Transverse colon (tissue), 4 donors: ENCODE measurements around the gene DPH1. TPM values are rescaled to one million over a fixed set of nuclear protein-coding genes. Genes with fewer than 3 reads are reported as not detected.

Source experiments
- DNase-seq: peaks from one replicate; pipeline ENCODE4 v3.0.0-alpha.2; 2019
- H3K27ac ChIP-seq, 4 donors: fragments of 200-600 bp; sonication (generic); 2 replicates each; pipeline ENCODE4 v1.5.1; 2016 to 2018; ENCODE audit warnings: inconsistent platforms in 4 of 4
- H3K27me3 ChIP-seq: fragments of 200-600 bp; sonication (generic); 2 replicates; pipeline ENCODE4 v1.5.1; 2017; ENCODE audit warnings: inconsistent platforms
- H3K36me3 ChIP-seq, 4 donors: fragments of 200-600 bp; sonication (generic); 2 replicates each; pipeline ENCODE4 v1.5.1; 2017 to 2019; ENCODE audit warnings: inconsistent platforms in 4 of 4
- H3K4me1 ChIP-seq, 4 donors: fragments of 200-600 bp; sonication (generic); 2 replicates each; pipeline ENCODE4 v1.5.1; 2017 to 2020; ENCODE audit warnings: inconsistent platforms in 4 of 4
- H3K4me3 ChIP-seq, 4 donors: fragments of 200-600 bp; sonication (generic); 1 replicate in 1 of 4; 2 replicates in 3 of 4; pipeline versions ENCODE4 v1.5.1 to v1.6.1; 2017 to 2019; ENCODE audit warnings: inconsistent platforms in 4 of 4
- H3K9me3 ChIP-seq, 2 donors: fragments of 200-600 bp; sonication (generic); 2 replicates each; pipeline ENCODE4 v1.5.1; 2017 to 2019; ENCODE audit warnings: inconsistent platforms in 2 of 2
- EP300 ChIP-seq: sonication (generic); formaldehyde crosslinking; IDR thresholded peaks from one replicate; pipeline ENCODE4 v1.6.1; 2017; ENCODE audit warnings: antibody characterized with exemption, low read depth
- POLR2A ChIP-seq: fragments of 450-650 bp; IDR thresholded peaks from one replicate; pipeline ENCODE4 v1.6.1; 2016; ENCODE audit warnings: antibody characterized with exemption, mild to moderate bottlenecking, moderate library complexity
- POLR2AphosphoS5 ChIP-seq, 3 donors: sonication (generic); formaldehyde crosslinking; IDR thresholded peaks; one replicate each; pipeline ENCODE4 v1.6.1; 2016; ENCODE audit warnings: antibody characterized with exemption in 3 of 3
- WGBS, 2 donors: methylation state at CpG; one replicate each; pipeline ENCODE4 v1.1.5; 2018; ENCODE audit warnings: low coverage in 1 of 2; 5-methylcytosine and 5-hydroxymethylcytosine counted together
- in situ Hi-C, 4 donors: fragments of 200-750 bp; cut with MboI; loops; one replicate each; pipeline versions ENCODE4 v1.15.0 to v1.15.1; 2017; ENCODE audit warnings: low sequenced_read_pairs in 3 of 4, low pct_ligation_motif_present in 1 of 4, low pct_unique_long_range_greater_than_20kb in 1 of 4
- intact Hi-C: fragments of 100-400 bp; cut with DNase I; formaldehyde crosslinking; loops from one replicate; pipeline ENCODE4 v1.15.1; 2023; ENCODE audit warnings: low total_unique reads
- total RNA-seq, 4 donors: library from RNA; depleted of rRNA; stranded (reverse); fragments of >200 nt; gene quantifications; one replicate each; pipeline ENCODE4 v1.1.0, GENCODE V29; 2016
- TF ChIP-seq, protein P1 (sequence below), 5 experiments: fragments of 200-600 bp in 3 of 5; fragments of 450-650 bp in 2 of 5; sonication (generic) in 3 of 5; IDR thresholded peaks; 1 replicate in 2 of 5; 2 replicates in 3 of 5; pipeline ENCODE4 v1.5.1; 2016 to 2017; ENCODE audit warnings: antibody characterized with exemption in 5 of 5, inconsistent platforms in 3 of 5, mild to moderate bottlenecking in 2 of 5, moderate library complexity in 1 of 5

The DPH1 gene
- total RNA-seq, 4 donors from 2014 or later: 32.4 to 88.8 (median 58.9) TPM

DNA sequence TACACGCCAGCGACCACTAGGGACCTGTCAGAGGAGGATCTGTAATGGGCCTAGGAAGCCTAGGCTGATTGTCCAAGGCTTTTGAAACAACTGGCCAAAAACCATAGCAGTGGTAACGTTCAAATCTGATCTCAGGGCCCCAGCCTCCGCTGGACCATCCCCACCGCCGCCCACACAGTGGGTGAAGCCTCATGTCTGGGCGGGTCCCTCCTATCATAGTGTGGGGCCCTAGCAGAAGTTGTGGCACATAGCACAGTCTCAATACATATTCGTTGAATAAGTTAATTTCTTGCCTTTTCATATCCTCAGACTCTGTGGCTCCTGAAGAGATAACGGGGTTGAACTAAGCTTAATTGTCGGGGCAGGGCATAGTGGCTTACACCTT is 818 bp downstream of the DPH1 start:
- 20 to 33% methylated on average over 3 to 10 of the region's 10 CpGs for WGBS, 2 donors
- Histone ChIP-seq H3K36me3 (peaks cover 0 to under 1% (median 0%) of the 10 kb centered on the region in 4 donors), H3K27me3 (peaks cover 36% of the 10 kb centered on the region), H3K9me3 (no peaks in the 10 kb centered on the region), H3K4me3 (peak overlapping the region; percentile 71 to 91 (median 82)), H3K4me1 (peaks cover 12 to 26% (median 17%) of the 10 kb centered on the region in 4 donors), H3K27ac (peak overlapping the region; percentile 62 to 86 (median 76))
- TF ChIP-seq, protein P1, sequence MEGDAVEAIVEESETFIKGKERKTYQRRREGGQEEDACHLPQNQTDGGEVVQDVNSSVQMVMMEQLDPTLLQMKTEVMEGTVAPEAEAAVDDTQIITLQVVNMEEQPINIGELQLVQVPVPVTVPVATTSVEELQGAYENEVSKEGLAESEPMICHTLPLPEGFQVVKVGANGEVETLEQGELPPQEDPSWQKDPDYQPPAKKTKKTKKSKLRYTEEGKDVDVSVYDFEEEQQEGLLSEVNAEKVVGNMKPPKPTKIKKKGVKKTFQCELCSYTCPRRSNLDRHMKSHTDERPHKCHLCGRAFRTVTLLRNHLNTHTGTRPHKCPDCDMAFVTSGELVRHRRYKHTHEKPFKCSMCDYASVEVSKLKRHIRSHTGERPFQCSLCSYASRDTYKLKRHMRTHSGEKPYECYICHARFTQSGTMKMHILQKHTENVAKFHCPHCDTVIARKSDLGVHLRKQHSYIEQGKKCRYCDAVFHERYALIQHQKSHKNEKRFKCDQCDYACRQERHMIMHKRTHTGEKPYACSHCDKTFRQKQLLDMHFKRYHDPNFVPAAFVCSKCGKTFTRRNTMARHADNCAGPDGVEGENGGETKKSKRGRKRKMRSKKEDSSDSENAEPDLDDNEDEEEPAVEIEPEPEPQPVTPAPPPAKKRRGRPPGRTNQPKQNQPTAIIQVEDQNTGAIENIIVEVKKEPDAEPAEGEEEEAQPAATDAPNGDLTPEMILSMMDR (IDR thresholded peaks at IDR 0.05): peak; percentile 30 to 52 (median 40)
- no peak for TF ChIP-seq EP300
- no peak for TF ChIP-seq POLR2AphosphoS5 (IDR thresholded peaks at IDR 0.05)
- in situ Hi-C loops: loop anchor here in 3 of 4 donors (25.0 kb wide), 3 partner anchors 318 to 368 kb away; partner anchors contain the start of genes PRPF8 (in 1 of the 3), TLCD2 (in 1 of the 3) and WDR81 (in 1 of the 3)
- peak; percentile 61 for DNase-seq
- intact Hi-C loops: no loop called here

DNA sequence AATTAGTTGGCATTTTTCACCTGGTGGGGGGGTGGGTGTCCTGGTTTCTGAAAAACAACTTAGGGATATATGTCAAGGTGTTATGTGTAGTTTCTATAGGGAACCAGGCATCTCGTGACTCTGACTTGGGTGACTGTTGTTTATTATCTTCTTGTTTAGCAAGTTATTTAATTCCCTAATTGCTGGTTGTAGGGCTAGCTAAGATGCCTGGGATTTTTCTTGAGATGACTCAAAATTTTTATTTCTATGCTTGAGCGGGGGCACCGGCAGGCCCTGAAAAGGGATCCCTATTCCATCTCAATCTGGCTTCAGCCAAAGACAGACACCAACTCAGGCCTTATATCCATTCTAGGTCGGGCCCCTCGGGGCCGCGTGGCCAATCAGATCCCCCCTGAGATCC is 3.2 kb downstream of the DPH1 start:
- Histone ChIP-seq H3K4me1 (peaks cover 7 to 19% (median 15%) of the 10 kb centered on the region in 4 donors), H3K27ac (no peak overlapping the region), H3K4me3 (no peak overlapping the region), H3K36me3 (peaks cover 0 to 9% (median 0%) of the 10 kb centered on the region in 4 donors), H3K27me3 (peaks cover 14% of the 10 kb centered on the region), H3K9me3 (no peaks in the 10 kb centered on the region)
- no peak for TF ChIP-seq POLR2AphosphoS5 (IDR thresholded peaks at IDR 0.05)
- TF ChIP-seq POLR2A: no peak
- TF ChIP-seq, protein P1 (IDR thresholded peaks at IDR 0.05): no peak
- TF ChIP-seq EP300: no peak
- WGBS, 2 donors: 95% methylated on average over 7 of the region's 7 CpGs; no CpG with 5 or more reads in 1 of the 2 donors
- intact Hi-C loops: no loop called here
- in situ Hi-C loops: loop anchor here in 3 of 4 donors (25.0 kb wide), 3 partner anchors 321 to 371 kb away; partner anchors contain the start of genes PRPF8 (in 1 of the 3), TLCD2 (in 1 of the 3) and WDR81 (in 1 of the 3)
- no peak for DNase-seq

DNA sequence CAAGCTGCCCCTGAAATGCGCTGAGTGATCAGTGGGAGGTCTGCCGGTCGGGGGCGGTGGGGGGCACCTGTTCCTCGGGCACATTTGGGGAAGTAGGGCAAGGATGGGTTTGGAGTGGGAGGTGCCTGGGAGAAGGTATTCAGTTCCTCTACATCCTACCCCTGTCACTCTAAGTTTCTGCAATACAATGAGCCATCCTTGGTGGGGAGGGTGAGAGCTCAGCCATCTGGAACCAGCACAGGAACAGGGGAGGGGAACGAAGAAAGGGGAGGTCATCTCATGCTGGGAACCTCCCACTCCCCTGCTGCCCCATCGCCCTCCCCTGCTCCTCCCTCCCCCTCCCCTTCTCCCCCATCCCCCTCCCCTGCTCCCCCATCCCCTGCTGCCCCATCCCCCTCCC is 4.2 kb downstream of the DPH1 start:
- no peak overlapping the region for H3K27ac ChIP-seq
- no peak overlapping the region for H3K4me3 ChIP-seq
- H3K4me1 ChIP-seq: peaks cover 7 to 19% (median 15%) of the 10 kb centered on the region in 4 donors
- no peaks in the 10 kb centered on the region for H3K9me3 ChIP-seq
- H3K36me3 ChIP-seq: peaks cover 0 to 9% (median 0%) of the 10 kb centered on the region in 4 donors
- peaks cover 4% of the 10 kb centered on the region for H3K27me3 ChIP-seq
- in situ Hi-C loops (loop anchor here in 3 of 4 donors (25.0 kb wide), 3 partner anchors 322 to 372 kb away; partner anchors contain the start of genes PRPF8 (in 1 of the 3), TLCD2 (in 1 of the 3) and WDR81 (in 1 of the 3)), intact Hi-C loops (no loop called here)
- no peak for DNase-seq
- TF ChIP-seq, protein P1 (IDR thresholded peaks at IDR 0.05): no peak
- TF ChIP-seq POLR2A: no peak
- no peak for TF ChIP-seq POLR2AphosphoS5 (IDR thresholded peaks at IDR 0.05)
- no peak for TF ChIP-seq EP300
- WGBS, 2 donors: 81% methylated on average over 7 of the region's 7 CpGs; no CpG with 5 or more reads in 1 of the 2 donors

DNA sequence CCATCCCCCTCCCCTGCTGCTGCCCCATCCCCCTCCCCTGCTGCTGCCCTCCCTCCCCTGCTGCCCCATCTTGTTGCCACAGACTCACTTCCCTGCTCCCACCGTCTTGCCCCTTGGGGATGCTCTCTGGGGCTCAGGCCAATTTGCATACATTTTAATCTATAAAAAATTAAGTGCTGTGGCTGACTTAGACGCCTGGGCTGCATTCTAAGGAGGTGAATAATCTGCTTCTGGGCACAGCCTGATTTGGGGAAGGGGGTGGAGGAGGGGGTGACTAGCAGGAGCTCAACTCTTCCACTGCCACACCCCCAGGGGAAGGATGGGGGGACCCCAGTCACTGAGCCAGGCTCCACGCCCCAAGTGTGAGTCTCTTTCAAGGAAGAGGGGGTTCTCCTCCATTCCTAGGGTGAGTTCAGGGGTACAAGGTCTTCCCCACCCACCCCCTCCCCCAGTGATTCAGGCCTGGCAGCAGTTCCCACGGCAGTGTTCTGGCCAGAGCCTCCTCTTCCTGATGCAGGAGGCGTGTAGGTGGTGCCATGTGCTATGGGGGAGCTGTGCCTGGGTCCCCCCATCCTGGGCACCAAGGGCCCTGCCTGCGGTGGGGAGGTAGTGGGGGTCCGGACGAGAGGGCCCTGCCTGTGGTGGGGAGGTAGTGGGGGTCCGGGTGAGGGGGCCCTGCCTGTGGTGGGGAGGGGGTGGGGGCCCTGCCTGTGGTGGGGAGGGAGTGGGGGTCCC is 5.0 kb downstream of the DPH1 start:
- intact Hi-C loops (no loop called here), in situ Hi-C loops (loop anchor here in 3 of 4 donors (25.0 kb wide), 3 partner anchors 323 to 373 kb away; partner anchors contain the start of genes PRPF8 (in 1 of the 3), TLCD2 (in 1 of the 3) and WDR81 (in 1 of the 3))
- Histone ChIP-seq H3K4me3 (no peak overlapping the region), H3K36me3 (peaks cover 0 to 9% (median 0%) of the 10 kb centered on the region in 4 donors), H3K27me3 (no peaks in the 10 kb centered on the region), H3K9me3 (no peaks in the 10 kb centered on the region), H3K27ac (no peak overlapping the region), H3K4me1 (peaks cover 7 to 15% (median 11%) of the 10 kb centered on the region in 4 donors)
- DNase-seq: no peak
- TF ChIP-seq, protein P1 (IDR thresholded peaks at IDR 0.05): no peak
- no peak for TF ChIP-seq POLR2AphosphoS5 (IDR thresholded peaks at IDR 0.05)
- TF ChIP-seq EP300: no peak
- TF ChIP-seq POLR2A: no peak
- WGBS, 2 donors: 59% methylated on average over 8 of the region's 9 CpGs; no CpG with 5 or more reads in 1 of the 2 donors
